Activated T-helper 17 cell treated with anti-CD3 and anti-CD28 coated beads, Interleukin-2, amount 50 U/mL, for 72 hours (primary cell): ENCODE data around the gene IFTAP. TPM values are rescaled to one million over a fixed set of nuclear protein-coding genes. Genes with fewer than 3 reads are reported as not detected.

Source experiments
- ATAC-seq: fragments of 150-1000 bp; cut with Tn5 transposase; replicated peaks from 2 replicates; pipeline ENCODE4 v1.10.0; 2021; ENCODE audit warnings: mild to moderate bottlenecking, moderate library complexity
- H3K27ac Mint-ChIP-seq: one replicate; pipeline ENCODE4 v1.8.0; 2022; ENCODE audit warnings: mixed read lengths
- H3K27me3 Mint-ChIP-seq: one replicate; pipeline ENCODE4 v1.8.0; 2022; ENCODE audit warnings: mixed read lengths
- H3K36me3 Mint-ChIP-seq: one replicate; pipeline ENCODE4 v1.8.0; 2022; ENCODE audit warnings: low read depth, mild to moderate bottlenecking, mixed read lengths
- H3K4me1 Mint-ChIP-seq: one replicate; pipeline ENCODE4 v1.8.0; 2022; ENCODE audit warnings: mixed read lengths
- H3K4me3 Mint-ChIP-seq: one replicate; pipeline ENCODE4 v1.8.0; 2022; ENCODE audit warnings: mild to moderate bottlenecking, mixed read lengths
- H3K9me3 Mint-ChIP-seq: one replicate; pipeline ENCODE4 v1.8.0; 2022; ENCODE audit warnings: mixed read lengths
- total RNA-seq, 2 donors: library from RNA; stranded (reverse); gene quantifications; one replicate each; pipeline ENCODE4 v1.2.3, GENCODE V29; 2022

IFTAP gene
- total RNA-seq, 2 donors from 2014 or later, result 0.80 to 1.3 TPM

GRCh38 chr11:36699271-36699670 lies 105.0 kb downstream of the IFTAP start:
- no peak overlapping the region for H3K4me3 Mint-ChIP-seq
- peaks cover 19% of the 10 kb centered on the region for H3K27me3 Mint-ChIP-seq
- no peaks in the 10 kb centered on the region for H3K36me3 Mint-ChIP-seq
- ATAC-seq, result no peak
- no peaks in the 10 kb centered on the region for H3K9me3 Mint-ChIP-seq
- H3K4me1 Mint-ChIP-seq, result no peaks in the 10 kb centered on the region
- no peak overlapping the region for H3K27ac Mint-ChIP-seq

- Mint-ChIP-seq H3K27me3 (peaks cover 19% of the 10 kb centered on the region), H3K9me3 (no peaks in the 10 kb centered on the region)
Measured at GRCh38 chr11:36700246-36700645, 105.9 kb downstream of the IFTAP start.

GRCh38 chr11:36702330-36703054 lies 108.2 kb downstream of the IFTAP start:
- H3K4me1 Mint-ChIP-seq, result no peaks in the 10 kb centered on the region
- H3K9me3 Mint-ChIP-seq, result no peaks in the 10 kb centered on the region
- peaks cover 20% of the 10 kb centered on the region for H3K27me3 Mint-ChIP-seq
- no peak overlapping the region for H3K27ac Mint-ChIP-seq
- H3K4me3 Mint-ChIP-seq, result no peak overlapping the region
- ATAC-seq, result peak; percentile 56
- H3K36me3 Mint-ChIP-seq, result no peaks in the 10 kb centered on the region

More at GRCh38 chr11:36700246-36700645, 105.9 kb downstream of the IFTAP start:
- no peak for ATAC-seq
- Mint-ChIP-seq H3K4me1 (no peaks in the 10 kb centered on the region), H3K27ac (no peak overlapping the region), H3K36me3 (no peaks in the 10 kb centered on the region), H3K4me3 (no peak overlapping the region)

DNA sequence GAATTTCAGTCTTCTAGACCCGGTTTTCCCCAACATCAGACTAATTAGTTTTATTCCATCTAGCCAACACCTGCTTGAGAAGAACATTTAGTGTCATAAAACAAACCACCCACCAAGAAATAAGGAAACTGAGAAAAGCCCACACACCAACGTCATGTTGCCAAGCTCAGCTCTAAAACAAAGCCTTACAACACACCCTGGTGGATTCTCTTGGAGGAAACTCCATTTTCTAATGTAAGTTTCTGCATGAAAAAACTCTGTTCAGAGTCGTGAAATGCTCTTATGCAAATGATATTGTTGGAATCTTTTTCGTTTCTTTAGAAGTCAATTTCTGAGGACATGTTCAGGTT lies 108.7 kb downstream of the IFTAP start:
- no peak overlapping the region for H3K4me3 Mint-ChIP-seq
- H3K9me3 Mint-ChIP-seq, result no peaks in the 10 kb centered on the region
- no peak overlapping the region for H3K27ac Mint-ChIP-seq
- peak; percentile 47 for ATAC-seq
- H3K36me3 Mint-ChIP-seq, result no peaks in the 10 kb centered on the region
- no peaks in the 10 kb centered on the region for H3K4me1 Mint-ChIP-seq
- peaks cover 22% of the 10 kb centered on the region for H3K27me3 Mint-ChIP-seq

Other genes with a start within 250 kb of the IFTAP start
- 10 to 100 TPM in 1 of 2 donors, 1 to 10 TPM in 1; 8.7 to 10.7 TPM for gene TRAF6, start 84.2 kb upstream of the IFTAP start, total RNA-seq
- under 1 TPM; 0.13 to 0.29 TPM for gene RAG1, start 26.5 kb upstream of the IFTAP start, total RNA-seq
- gene RAG2, start 3.7 kb downstream of the IFTAP start, total RNA-seq, result not detected